Right cardiac atrium (tissue), 5 donors: ENCODE results near the gene RAI1. TPM values are rescaled to one million over a fixed set of nuclear protein-coding genes. Genes with fewer than 3 reads are reported as not detected.

Source experiments
- ATAC-seq, 2 donors: fragments of 200-7000 bp; cut with Tn5 transposase; one replicate each; pipeline versions ENCODE4 v1.8.0 to v1.9.1; 2020; ENCODE audit warnings: moderate library complexity in 2 of 2, mild to moderate bottlenecking in 1 of 2
- DNase-seq, 3 donors: peaks; one replicate each; pipeline ENCODE4 v3.0.0-alpha.2; 2020
- H3K27ac ChIP-seq: one replicate; pipeline ENCODE4 v1.5.1; 2013; ENCODE audit warnings: mild to moderate bottlenecking, low read length, control low read depth, moderate library complexity
- H3K27me3 ChIP-seq: one replicate; pipeline ENCODE4 v1.6.1; 2013; ENCODE audit not compliant: control insufficient read depth, insufficient read depth
- H3K4me1 ChIP-seq: one replicate; pipeline ENCODE4 v1.6.1; 2013; ENCODE audit warnings: low read length; ENCODE audit not compliant: control insufficient read depth, insufficient read depth
- H3K4me3 ChIP-seq: one replicate; pipeline ENCODE4 v1.5.1; 2013; ENCODE audit warnings: low read length, control low read depth
- H3K9me3 ChIP-seq: one replicate; pipeline ENCODE4 v1.6.1; 2013; ENCODE audit warnings: low read length; ENCODE audit not compliant: control insufficient read depth
- WGBS: extraction: QIAGEN DNeasy Blood & Tissue Kit; methylation state at CpG from one replicate; pipeline ENCODE4 v1.1.7; 2013; 5-methylcytosine and 5-hydroxymethylcytosine counted together
- intact Hi-C, 4 donors: fragments of 100-400 bp; cut with DNase I; formaldehyde crosslinking; loops; one replicate each; pipeline versions ENCODE4 v1.11.0 to v1.14.0; 2022 to 2023
- polyA plus RNA-seq: library from polyadenylated mRNA; stranded (reverse); fragments of 200-250 nt; gene quantifications from one replicate; pipeline ENCODE4 v1.2.3, GENCODE V29; 2013
- total RNA-seq, 4 donors: library from RNA; stranded (reverse); fragmentation: NEBNext Ultra II Directional; extraction: Animal tissue kit (Norgen Biotek cat#: 25700); gene quantifications; one replicate each; pipeline ENCODE4 v1.2.1, GENCODE V29; 2021
- donor health status: healthy with polysubstance abuse.
- donor health status: DM: no; HTN: yes; CAD: no.
- donor health status: DM: no; HTN: no; CAD: no.
- donor health status: DM: no; HTN: yes; CAD: no; lungs with severe emphysema.
- donor health status: DM: yes; HTN: yes; CAD: no.

RAI1 gene
- total and polyA plus RNA-seq, 5 donors = 18.2 to 26.8 (median 23.0) TPM

GRCh38 chr17:17691468-17692263 is 10.4 kb downstream of the RAI1 start:
- no peaks in the 10 kb centered on the region for H3K9me3 ChIP-seq
- ATAC-seq (no peak), DNase-seq (peak in 2 of 3 donors; percentile 69 to 72)
- H3K27ac ChIP-seq = peak overlapping the region; percentile 27
- H3K27me3 ChIP-seq = no peaks in the 10 kb centered on the region
- H3K4me3 ChIP-seq = no peak overlapping the region
- peaks cover 30% of the 10 kb centered on the region for H3K4me1 ChIP-seq
- intact Hi-C loops = no loop called here
- WGBS = 43% methylated on average over 8 of the region's 8 CpGs

GRCh38 chr17:17692353-17693252 is 11.3 kb downstream of the RAI1 start:
- no peak overlapping the region for H3K4me3 ChIP-seq
- WGBS = 72% methylated on average over 9 of the region's 9 CpGs
- intact Hi-C loops = no loop called here
- DNase-seq (peak in 2 of 3 donors; percentile 45 to 54), ATAC-seq (no peak)
- peak overlapping the region; percentile 85 for H3K27ac ChIP-seq
- H3K4me1 ChIP-seq = peaks cover 37% of the 10 kb centered on the region
- H3K9me3 ChIP-seq = no peaks in the 10 kb centered on the region
- no peaks in the 10 kb centered on the region for H3K27me3 ChIP-seq

- WGBS = 14% methylated on average over 23 of the region's 23 CpGs
- intact Hi-C loops = no loop called here
- Histone ChIP-seq H3K27ac (peak overlapping the region; percentile 85), H3K9me3 (no peaks in the 10 kb centered on the region), H3K4me3 (no peak overlapping the region), H3K4me1 (peaks cover 40% of the 10 kb centered on the region), H3K27me3 (no peaks in the 10 kb centered on the region)
- peak; percentile 72 to 88 (median 80) for DNase-seq
- ATAC-seq = peak; percentile 42 to 54
These were observed 12.3 kb downstream of the RAI1 start for GRCh38 chr17:17693253-17694168.

- DNase-seq = peak; percentile 75 to 92 (median 89)
- no peaks in the 10 kb centered on the region for H3K27me3 ChIP-seq
- peak overlapping the region; percentile 74 for H3K4me3 ChIP-seq
- H3K9me3 ChIP-seq = no peaks in the 10 kb centered on the region
- H3K27ac ChIP-seq = peak overlapping the region; percentile 85
- peak; percentile 71 to 79 for ATAC-seq
- under 1% methylated on average over 90 of the region's 90 CpGs for WGBS
- intact Hi-C loops = no loop called here
- H3K4me1 ChIP-seq = peaks cover 46% of the 10 kb centered on the region
These were observed 13.2 kb downstream of the RAI1 start for GRCh38 chr17:17694169-17695081.

GRCh38 chr17:17696085-17696484 is 14.8 kb downstream of the RAI1 start:
- intact Hi-C loops = no loop called here
- peaks cover 52% of the 10 kb centered on the region for H3K4me1 ChIP-seq
- ATAC-seq = no peak

GRCh38 chr17:17696882-17697633 is 15.8 kb downstream of the RAI1 start:
- no peak for ATAC-seq
- peak overlapping the region; percentile 37 for H3K27ac ChIP-seq
- intact Hi-C loops = no loop called here

More at GRCh38 chr17:17696085-17696484, 14.8 kb downstream of the RAI1 start:
- Histone ChIP-seq H3K4me3 (no peak overlapping the region), H3K27ac (peak overlapping the region; percentile 85), H3K9me3 (no peaks in the 10 kb centered on the region), H3K27me3 (no peaks in the 10 kb centered on the region)
- WGBS = 82% methylated on average over 4 of the region's 4 CpGs
- DNase-seq = peak in 1 of 3 donors; percentile 3

GRCh38 chr17:17698371-17698770 is 17.1 kb downstream of the RAI1 start:
- DNase-seq = peak in 2 of 3 donors; percentile 35 to 47
- WGBS = 59% methylated on average over 5 of the region's 5 CpGs
- H3K9me3 ChIP-seq = no peaks in the 10 kb centered on the region
- peaks cover 49% of the 10 kb centered on the region for H3K4me1 ChIP-seq
- peak overlapping the region; percentile 53 for H3K27ac ChIP-seq
- intact Hi-C loops = no loop called here
- H3K4me3 ChIP-seq = no peak overlapping the region
- no peaks in the 10 kb centered on the region for H3K27me3 ChIP-seq
- no peak for ATAC-seq

More at GRCh38 chr17:17696882-17697633, 15.8 kb downstream of the RAI1 start:
- Histone ChIP-seq H3K27me3 (no peaks in the 10 kb centered on the region), H3K9me3 (no peaks in the 10 kb centered on the region), H3K4me3 (no peak overlapping the region), H3K4me1 (peaks cover 47% of the 10 kb centered on the region)
- 61% methylated on average over 13 of the region's 13 CpGs for WGBS
- peak in 2 of 3 donors; percentile 58 to 66 for DNase-seq

GRCh38 chr17:17698869-17699351 is 17.7 kb downstream of the RAI1 start:
- ATAC-seq (no peak), DNase-seq (peak in 2 of 3 donors; percentile 19 to 46)
- H3K27me3 ChIP-seq = no peaks in the 10 kb centered on the region
- no peak overlapping the region for H3K4me3 ChIP-seq
- 50% methylated on average over 8 of the region's 8 CpGs for WGBS
- H3K27ac ChIP-seq = peak overlapping the region; percentile 53
- no peaks in the 10 kb centered on the region for H3K9me3 ChIP-seq
- peaks cover 46% of the 10 kb centered on the region for H3K4me1 ChIP-seq
- intact Hi-C loops = no loop called here

- no peak for ATAC-seq
- Histone ChIP-seq H3K4me3 (no peak overlapping the region), H3K27ac (peak overlapping the region; percentile 13), H3K9me3 (no peaks in the 10 kb centered on the region), H3K27me3 (no peaks in the 10 kb centered on the region), H3K4me1 (peaks cover 47% of the 10 kb centered on the region)
- WGBS = 84% methylated on average over 7 of the region's 7 CpGs
- no peak for DNase-seq
- intact Hi-C loops = no loop called here
These were observed 18.2 kb downstream of the RAI1 start for GRCh38 chr17:17699491-17699890.
